MCF 10A (cell line): ENCODE data around the gene CUEDC1. TPM values are rescaled to one million over a fixed set of nuclear protein-coding genes. Genes with fewer than 3 reads are reported as not detected.

ENCODE experiments used
- total RNA-seq: library from RNA; stranded (reverse); gene quantifications from 2 replicates; pipeline ENCODE4 v1.2.3, GENCODE V29; 2022

Gene CUEDC1
- total RNA-seq, 1 experiment from 2014 or later, result 15.6 TPM

Other genes with a start within 250 kb of the CUEDC1 start
- gene CCDC182, start 210.1 kb downstream of the CUEDC1 start, total RNA-seq, result not detected in 2 replicates
- gene MRPS23, start 105.4 kb downstream of the CUEDC1 start, total RNA-seq, result 54.1 and 59.3 TPM in 2 replicates
- 66.8 and 69.1 TPM in 2 replicates for gene VEZF1, start 32.8 kb upstream of the CUEDC1 start, total RNA-seq
- gene SRSF1, start 51.8 kb upstream of the CUEDC1 start, total RNA-seq, result 381 and 493 TPM in 2 replicates
- gene DYNLL2, start 128.0 kb upstream of the CUEDC1 start, total RNA-seq, result 15.5 and 22.3 TPM in 2 replicates
- gene OR4D1, start 193.0 kb upstream of the CUEDC1 start, total RNA-seq, result not detected in 2 replicates
- not detected in 2 replicates for gene OR4D2, start 211.6 kb upstream of the CUEDC1 start, total RNA-seq
- gene EPX, start 237.3 kb upstream of the CUEDC1 start, total RNA-seq, result not detected in 2 replicates